GOT3 (cell line): ENCODE data around the gene DMAC2L.

Source experiments
- DNase-seq: peaks from one replicate; lab custom pipeline; 2025; ENCODE audit warnings: mixed read lengths; lab: John Stamatoyannopoulos, UW

DMAC2L gene

DNA sequence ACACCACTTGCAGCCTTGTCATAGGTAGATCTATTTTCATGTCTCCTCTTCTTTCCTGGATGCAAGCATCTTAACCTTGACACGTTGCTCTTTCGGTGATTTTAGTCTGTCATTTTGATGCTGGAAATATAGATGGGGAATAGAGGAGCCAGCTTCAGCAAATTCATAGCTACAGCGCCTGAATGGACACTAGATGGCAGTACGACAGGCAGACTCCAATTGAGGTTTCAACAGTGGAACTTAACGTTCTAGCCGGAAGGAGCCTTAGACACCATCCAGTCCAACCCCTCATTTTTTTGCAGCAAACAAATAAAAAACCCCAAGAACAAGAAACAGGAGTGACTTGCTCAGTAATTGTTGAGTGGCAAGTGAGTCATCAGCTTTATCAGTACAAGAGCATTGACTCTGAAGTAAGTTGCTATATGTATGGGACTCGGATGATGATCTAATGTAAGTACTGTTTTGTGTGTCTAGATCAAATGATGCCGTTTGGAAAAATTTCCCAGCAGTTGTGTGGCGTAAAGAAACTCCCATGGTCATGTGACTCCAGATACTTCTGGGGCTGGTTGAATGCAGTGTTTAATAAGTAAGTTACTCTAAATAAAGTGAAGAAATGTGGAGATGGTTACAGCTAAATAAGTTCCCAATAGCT lies 9.0 kb downstream of the DMAC2L start:
- no peak for DNase-seq

DNA sequence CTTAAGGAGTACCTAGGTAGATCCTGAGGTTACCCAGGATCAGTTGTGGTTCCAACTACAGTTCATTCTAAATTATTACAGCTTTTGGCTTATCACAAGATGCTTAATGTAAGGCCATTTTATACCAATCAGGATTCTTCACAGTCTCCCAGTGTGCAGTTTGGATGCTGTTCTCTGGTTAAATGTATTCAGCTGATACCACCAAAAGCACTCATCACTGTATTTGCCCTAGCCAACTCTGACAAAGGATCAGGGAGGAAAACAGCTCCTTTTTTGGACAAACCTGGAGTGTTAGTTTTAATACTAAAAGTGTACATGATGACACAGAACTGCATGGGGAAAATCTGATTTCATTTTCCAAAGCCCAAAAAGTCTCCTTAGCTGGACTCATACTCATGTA lies 19.5 kb downstream of the DMAC2L start:
- no peak for DNase-seq

DNA sequence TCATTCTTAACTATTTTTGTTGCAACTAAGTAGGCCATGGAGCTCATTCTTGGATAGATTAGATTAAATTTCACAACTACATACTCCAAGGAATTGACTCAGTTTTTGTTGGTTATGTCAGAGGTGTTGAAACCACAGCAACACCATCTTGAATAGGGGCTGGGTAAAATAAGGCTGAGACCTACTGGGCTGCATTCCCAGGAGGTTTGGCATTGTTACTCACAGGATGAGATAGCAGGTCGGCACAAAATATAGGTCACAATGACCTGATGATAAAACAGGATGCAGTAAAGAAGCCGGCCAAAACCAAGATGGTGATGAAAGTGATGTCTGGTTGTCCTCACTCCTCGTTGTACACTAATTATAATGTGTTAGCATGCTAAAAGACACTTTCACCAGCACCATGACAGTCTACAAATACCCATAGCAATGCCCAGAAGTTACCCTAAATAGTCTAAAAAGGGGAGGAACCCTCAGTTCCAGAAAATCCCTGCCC lies 20.9 kb downstream of the DMAC2L start:
- DNase-seq: peak; percentile 1

DNA sequence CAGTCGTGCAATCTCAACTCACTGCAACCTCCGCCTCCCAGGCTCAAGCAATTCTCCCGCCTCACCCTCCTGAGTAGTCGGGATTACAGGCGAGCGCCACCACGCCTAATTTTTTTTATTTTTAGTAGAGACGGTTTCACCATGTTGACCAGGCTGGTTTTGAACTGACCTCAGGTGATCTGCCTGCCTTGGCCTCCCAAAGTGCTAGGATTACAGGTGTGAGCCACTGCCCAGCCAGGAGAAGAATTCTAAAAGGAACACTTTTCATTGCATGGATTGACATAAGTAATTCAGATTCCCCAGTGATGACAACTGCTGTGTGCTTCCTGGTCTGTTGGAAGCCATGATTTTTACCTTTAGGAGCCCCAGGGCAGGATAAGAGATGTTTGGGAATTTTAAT lies 22.1 kb downstream of the DMAC2L start:
- DNase-seq: no peak

DNA sequence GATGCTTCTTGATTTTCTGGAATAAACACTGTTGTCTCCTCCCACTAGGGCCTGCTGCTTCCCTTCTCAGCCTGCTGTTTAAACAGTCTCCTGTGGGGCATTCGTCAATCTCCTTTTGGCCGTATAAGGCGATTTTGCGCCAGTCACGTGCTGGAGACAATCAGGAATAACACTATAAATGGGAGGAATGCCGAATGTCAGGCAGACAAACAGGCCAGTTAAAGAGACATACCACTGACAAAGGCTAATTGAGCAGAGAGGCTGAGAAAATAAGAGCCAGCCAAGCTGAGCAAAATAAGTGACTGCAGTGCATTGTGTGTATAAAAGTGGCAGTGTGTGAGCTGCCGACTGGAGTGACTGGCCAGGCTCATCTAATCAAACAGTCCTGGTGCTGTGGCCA lies 23.3 kb downstream of the DMAC2L start:
- DNase-seq: no peak

DNA sequence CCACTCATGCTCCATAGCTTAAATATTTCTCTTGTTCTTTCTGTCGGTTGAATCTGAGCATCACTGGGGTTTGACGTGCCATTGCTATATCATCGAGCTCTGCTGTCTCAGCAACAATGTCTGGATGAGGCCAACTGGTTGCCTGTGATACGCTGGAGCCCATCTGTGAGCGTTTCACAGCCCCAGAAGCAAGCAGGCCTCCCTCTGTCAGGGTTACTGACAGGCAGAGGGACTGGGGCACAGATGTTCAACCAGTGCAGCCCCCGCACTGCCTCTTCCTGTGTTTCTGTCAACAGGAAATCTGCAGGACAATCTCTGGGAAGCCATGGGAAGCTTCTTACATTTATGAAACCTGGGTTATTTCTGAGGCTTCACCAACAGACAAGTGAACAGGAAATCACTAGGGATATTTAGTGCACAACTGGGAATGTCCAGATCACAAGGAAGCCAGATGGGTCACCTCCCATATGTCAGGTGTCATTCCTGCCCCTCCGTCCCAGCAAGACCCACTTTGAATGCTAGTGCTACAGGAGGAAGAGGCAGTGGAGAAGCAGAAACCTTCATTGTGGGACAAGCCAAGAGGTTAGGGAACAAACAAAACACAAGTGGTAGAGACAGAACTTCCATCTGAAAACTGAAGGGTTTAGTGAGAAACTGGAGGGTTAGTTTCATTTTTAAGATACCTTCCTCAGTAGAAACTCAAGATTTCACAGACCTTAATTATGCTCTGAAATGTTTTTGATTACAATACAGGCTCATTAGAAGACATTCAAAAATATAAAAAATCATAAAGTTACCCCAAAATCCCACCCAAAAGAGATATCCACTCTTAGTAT lies 24.1 kb downstream of the DMAC2L start:
- DNase-seq: no peak

DNA sequence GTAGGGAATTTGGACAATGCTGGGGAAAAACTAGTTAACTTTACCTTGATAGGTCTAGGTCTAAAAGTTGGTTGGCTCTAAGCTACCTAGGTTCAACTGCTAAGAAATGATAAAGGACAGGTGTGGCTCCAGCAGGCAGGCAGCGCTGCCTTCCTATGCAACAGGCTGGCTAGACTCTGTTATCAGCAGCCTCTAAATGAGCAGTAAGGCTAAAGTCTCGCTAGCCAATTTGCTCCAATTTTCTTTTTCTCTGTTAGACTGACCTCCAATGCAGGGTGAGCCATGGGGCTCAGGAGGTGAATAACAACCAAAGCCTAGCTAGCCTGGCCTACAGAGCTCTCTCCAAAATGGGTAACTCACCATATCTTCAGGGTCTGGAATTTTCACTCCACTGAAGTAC lies 26.5 kb downstream of the DMAC2L start:
- no peak for DNase-seq

DNA sequence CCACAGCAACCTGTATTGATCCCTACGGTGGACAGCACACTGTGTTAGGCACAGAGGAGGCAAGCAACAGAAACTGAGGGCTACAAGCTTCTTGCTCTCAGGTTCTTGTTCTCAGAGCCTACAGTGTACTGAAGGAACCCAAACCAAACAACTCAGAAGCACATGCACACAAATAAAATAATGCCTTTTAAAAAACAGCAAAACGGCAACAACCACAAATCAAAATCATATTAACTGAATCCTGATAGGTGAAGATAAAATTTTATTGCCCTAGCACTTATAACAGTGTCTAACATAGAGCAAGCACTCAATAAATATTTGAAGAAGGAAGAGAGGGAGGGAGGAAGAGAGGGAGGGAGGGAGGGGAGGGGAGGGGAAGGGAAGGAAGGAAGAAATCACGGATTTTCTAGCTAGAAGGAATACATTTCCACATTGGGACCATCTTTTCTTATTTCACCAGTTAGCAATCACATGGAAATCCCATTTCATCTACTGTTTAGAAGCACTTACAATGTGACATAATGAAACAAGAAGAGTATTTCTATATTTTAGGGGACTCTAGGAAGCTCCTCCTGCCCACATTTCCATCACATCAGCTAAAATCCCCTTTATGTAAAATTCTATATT lies 27.2 kb downstream of the DMAC2L start:
- DNase-seq: no peak

DNA sequence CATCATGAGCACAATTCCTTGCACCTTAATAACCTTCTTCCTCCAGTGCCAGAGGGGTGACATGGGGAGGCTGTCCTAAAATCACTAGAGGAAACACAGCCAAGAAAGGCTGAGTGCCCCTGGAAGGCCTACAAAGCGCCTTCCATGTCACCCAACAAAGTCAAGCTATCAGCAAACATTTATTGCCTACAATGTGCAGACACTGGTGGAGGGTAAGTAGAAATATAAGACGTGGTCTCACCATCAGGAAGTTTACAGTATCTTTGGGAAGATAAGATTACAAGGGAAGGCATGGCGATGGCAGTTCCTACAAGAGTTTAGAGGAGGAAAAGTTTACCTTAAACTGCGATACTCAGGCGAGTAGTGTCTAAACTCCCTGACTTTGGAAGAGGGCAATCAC lies 27.9 kb downstream of the DMAC2L start:
- DNase-seq: no peak

DNA sequence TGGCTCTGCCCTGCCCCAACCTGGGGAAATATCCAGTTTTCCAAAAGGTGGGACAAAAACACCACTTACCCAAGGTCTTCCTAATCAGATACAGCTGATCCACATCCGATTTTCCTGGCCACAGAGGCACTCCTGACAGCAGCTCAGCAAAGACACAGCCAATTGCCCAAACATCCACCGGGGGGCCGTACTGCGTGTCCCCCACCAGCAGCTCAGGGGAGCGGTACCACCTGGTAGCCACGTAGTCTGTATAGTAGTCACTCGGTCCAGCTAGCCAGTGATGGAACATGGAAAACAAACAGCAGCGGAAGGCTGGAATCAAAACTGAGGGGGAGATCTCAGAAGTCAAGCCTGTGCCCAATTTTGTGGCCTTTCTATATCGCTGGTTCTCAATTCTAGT lies 28.8 kb downstream of the DMAC2L start:
- DNase-seq: no peak

DNA sequence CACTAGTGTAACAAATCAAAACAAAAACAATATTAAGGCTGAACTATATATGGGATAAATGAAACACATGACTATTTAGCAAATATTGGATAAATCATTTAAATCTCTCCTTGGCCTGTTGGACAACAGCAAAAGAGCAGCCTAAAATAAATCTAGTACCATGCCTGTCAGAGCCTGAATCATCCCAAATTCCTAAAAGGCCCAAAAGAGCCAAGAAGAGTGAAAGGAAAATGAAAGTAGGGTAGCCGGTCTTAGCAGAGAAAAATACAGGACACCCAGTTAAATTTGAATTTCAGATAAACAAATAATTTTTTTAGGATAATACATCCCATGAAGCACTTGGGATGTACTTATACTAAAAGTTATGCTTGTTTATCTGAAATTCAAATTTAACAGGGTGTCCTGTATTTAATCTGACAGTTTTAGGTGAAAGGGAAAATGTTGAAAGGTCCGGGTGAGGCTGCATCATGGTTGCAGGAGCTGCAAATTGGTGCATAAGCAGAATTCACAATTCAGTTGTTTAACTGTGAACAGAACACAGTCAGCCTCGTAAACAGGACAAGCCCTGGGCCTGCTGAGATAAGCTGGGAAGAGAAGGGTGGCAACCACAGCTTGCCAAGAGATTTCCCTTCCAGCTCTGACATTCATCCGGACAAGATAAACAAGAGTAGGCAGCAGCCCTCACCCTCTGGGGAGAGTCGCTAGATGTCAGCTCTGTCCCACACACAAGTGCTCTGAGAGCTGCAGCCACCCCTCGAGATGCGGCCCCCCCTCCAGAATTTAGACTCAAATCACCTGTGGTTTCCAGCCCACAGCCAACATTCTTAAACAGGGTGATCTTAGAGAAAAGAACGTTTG lies 30.3 kb downstream of the DMAC2L start:
- no peak for DNase-seq

DNA sequence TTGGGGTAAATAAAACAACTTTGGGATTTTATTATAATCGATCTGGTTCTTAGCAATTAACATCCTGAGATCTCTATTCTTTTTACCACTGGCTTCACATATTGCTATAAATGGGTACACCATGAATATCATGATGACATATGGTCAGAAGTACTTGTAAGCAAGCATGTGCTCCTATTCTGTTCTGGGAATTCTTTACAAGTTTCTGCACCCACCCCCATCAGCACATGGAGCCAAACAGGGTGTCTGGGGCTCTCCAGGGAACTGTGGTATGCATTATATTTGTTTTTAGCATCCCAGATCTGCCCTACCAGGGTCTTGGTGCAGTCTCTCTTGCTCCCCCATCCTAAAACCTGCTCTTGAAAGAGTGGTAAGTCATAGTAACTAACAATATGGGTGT lies 31.3 kb downstream of the DMAC2L start:
- no peak for DNase-seq

DNA sequence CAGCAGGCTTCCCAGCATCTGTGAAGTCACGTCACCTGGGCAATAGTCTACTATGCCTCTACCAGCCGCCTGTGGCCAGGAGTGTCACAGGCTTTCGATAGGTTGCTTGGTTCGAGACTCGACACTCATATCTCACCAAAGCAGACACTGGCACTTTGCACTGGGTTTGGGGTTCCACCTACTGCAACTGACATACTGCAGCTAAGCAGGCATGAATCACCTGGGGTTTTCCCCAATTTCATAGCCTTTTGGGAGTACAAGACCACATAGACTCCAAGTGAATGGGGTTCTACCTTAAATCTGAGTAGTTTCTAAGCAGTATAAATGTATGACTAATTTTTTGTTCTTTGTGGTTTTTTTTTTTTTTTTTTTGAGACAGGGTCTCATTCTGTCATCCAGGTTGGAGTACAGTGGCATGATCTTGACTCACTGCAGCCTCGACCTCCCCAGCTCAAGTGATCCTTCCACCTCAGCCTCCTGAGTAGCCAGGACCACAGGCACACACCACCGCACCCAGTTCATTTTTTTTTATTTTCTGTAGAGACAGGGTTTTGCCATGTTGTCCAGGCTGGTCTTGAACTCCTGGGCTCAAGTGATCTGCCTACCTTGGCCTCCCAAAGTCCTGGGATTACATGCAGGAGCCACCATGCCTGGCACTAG lies 32.1 kb downstream of the DMAC2L start:
- DNase-seq: no peak

DNA sequence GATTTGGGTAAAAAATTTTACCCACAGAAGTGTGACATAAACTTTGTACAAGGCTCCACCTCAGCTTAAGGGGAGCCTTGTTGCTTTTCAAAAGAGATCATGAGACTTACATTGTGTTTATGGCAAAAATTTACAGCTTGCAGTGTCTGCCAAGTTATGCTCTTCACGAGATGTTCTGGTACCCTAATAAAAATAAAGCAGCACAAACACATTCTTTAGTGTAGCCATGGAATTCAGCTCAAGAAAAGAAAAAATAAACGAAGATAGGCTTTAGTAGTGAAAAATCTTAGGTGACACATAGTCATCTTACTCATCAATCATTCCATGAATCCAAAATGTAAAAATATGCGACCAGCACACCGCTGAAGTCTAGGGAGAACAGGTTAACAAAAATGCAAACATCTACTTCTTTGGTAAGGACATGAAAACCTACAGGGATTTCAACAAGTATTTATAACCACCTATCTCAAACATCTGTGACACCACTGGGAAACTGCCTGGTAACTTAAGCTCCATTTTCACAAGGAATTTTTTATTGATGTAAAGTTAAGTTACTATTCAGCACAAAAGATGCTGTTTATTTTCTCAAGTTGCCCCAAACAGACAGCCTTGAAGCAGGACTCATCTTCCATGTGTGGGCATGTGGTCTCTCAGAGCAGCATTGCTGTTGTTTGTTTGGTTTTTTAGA lies 32.9 kb downstream of the DMAC2L start:
- no peak for DNase-seq

DNA sequence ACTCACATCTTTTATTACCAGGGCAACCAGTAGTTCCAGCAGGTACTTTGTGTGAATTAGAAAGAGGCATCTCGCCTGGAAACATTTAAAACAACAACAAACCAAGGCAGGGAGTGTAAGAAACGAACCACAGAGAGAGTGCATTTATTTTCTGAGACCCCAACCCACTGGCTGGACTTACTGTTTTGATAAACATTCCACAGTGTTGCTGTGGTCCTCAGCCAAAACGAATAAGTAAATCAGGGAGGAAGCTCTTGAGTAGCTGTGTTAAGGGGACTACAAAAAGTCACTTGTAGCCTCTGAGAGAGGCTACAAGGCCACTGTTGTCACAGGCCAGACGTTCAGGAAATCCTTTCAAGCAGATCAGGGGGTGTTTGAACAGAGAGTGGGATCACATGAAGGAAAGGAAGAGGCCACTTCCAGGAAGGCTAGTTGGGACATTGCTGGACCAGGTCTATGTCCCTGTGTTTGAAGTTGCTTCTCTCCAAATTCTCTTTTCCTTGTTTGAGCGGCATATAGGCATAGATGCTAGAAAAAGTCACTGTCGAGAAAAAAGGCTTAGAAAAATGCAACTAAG lies 33.8 kb downstream of the DMAC2L start:
- no peak for DNase-seq

DNA sequence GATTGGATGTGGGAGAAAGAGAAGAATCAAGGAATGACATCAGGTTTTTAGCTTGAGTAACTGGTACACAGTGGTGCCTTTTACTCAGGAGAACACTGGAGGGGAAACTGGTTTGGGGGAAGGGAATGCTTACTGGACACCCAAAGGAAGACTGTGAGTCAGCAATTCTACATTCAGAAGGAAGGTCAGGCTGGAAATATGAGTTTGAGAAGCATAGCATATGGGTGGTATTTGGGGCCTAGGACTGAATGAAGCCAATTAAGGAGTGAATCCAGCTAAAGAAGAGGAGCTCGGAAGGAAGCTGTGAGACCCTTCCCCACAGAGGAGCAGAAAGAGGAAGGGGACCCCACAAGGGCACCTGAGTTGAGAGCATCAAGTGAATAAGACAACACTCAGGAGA lies 35.4 kb downstream of the DMAC2L start:
- DNase-seq: no peak

DNA sequence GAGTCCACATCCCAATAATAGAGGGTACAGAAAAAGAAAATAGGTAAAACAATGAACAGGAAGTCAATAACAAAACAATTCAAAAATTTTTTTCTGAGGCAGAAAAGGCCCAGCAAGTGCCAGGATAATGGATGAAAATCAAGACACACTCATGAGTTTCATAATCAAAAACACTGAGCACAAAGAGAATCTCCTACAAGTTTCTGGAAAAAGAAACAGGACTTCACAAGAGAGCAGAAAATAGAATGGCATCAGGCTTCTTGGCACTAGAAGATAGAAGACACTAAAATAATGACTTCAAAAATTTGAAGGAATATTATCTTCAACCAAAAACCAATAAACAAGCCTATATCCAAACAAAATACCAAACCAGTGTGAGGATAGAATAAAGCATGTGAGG lies 36.8 kb downstream of the DMAC2L start:
- no peak for DNase-seq

DNA sequence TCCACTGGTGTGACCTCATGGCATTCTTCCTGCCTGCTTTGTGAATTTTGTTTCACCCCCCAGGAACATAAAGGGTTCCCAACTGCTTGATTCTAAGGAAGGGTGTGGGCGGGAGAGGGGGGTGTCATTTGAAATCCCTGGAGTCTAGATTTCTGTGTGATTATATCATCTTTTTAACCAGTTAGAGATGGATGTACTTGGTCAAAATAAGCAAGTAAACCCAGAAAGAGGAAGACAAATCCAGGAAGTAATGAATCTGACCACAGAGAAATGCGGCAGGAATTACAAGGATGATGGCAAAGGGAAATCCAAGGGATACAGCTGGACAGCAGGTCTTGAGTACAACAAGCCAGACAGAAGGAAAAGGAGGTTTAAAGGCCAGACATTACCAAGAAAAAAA lies 38.9 kb downstream of the DMAC2L start:
- DNase-seq: no peak

DNA sequence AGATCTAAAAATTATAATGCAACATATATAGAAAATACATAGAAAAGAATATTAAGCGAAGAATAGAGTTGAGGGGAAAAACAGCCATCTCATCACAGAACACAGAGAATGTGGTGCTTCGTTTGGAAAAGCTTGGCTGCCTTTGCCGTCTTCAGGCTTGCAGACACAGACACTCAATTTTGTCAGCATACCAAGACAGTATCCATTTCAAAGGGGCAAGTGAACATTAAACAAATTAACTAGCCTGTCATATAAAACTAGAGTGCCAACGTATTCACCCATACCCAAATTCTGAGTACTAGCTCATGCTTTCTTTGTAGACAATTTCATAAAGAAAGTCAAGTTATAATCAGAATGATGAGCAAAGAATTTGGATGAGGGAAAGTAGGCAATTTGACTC lies 40.5 kb downstream of the DMAC2L start:
- no peak for DNase-seq

DNA sequence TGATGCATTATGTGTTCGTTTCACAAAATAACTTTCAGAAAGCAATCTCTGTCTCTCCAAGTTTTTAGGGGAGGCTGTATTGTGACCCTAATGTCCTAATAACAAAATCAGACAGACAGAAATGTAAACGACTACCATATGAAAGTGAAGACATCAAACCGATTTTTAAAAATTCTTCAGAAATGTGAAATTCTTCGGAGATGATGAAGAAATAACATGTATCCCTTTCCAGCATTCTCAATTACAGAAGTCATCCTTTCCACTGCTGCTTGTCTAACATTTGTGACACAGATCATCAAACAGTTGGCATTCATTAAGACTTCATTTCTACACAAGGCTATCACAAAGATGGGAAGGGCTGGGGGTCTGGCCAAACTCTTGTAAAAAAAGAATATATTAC lies 41.0 kb downstream of the DMAC2L start:
- no peak for DNase-seq

DNA sequence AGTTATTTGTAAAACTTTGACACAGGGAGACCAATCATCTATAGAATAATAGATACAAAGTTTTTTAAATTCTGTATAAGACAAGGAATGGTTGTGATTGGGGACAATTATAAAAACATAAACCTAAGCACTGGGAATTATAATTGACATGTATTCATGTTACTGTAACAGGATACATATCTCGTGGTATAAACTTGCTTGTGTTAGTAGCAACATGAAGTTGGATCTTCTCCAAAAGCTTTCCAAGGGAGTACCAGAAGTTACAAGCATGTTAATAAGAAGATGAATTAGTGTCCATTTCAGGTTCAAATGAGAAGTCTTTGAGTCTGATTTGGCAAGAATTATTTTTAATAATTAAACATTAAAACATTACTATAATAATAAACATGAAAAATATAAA lies 42.4 kb downstream of the DMAC2L start:
- DNase-seq: no peak
